Tibial artery (tissue), 4 donors: ENCODE measurements around the gene BCKDHA.

Experiments
- DNase-seq, 2 donors: peaks; one replicate each; pipeline ENCODE4 v3.0.0-alpha.2; 2019
- H3K27ac ChIP-seq, 2 donors: fragments of 200-600 bp; sonication (generic) in 1 of 2; 1 replicate in 1 of 2; 2 replicates in 1 of 2; pipeline ENCODE4 v1.5.1; 2018 to 2019; ENCODE audit warnings: mild to moderate bottlenecking in 1 of 2
- H3K27me3 ChIP-seq, 2 donors: fragments of 200-600 bp; sonication (generic) in 1 of 2; one replicate each; pipeline versions ENCODE4 v1.5.1 to v1.6.0; 2016 to 2019
- H3K36me3 ChIP-seq, 3 donors: fragments of 200-600 bp; sonication (generic) in 2 of 3; one replicate each; pipeline ENCODE4 v1.5.1; 2016 to 2019; ENCODE audit warnings: mild to moderate bottlenecking in 2 of 3
- H3K4me1 ChIP-seq, 4 donors: fragments of 200-600 bp; sonication (generic) in 2 of 4; 1 replicate in 3 of 4; 2 replicates in 1 of 4; pipeline ENCODE4 v1.5.1; 2016 to 2019
- H3K4me3 ChIP-seq, 2 donors: fragments of 200-600 bp; sonication (generic) in 1 of 2; 1 replicate in 1 of 2; 2 replicates in 1 of 2; pipeline ENCODE4 v1.5.1; 2018 to 2019; ENCODE audit warnings: mild to moderate bottlenecking in 2 of 2
- H3K9me3 ChIP-seq, 3 donors: fragments of 200-600 bp; sonication (generic) in 1 of 3; one replicate each; pipeline ENCODE4 v1.5.1; 2016 to 2019
- CTCF ChIP-seq, 2 experiments: fragments of 200-600 bp in 1 of 2; fragments of 450-650 bp in 1 of 2; IDR thresholded peaks; one replicate each; pipeline ENCODE4 v1.5.1; 2017 to 2019; ENCODE audit warnings: antibody characterized with exemption in 2 of 2, mild to moderate bottlenecking in 1 of 2, moderate library complexity in 1 of 2
- intact Hi-C: fragments of 100-400 bp; cut with DNase I; formaldehyde crosslinking; loops from one replicate; pipeline ENCODE4 v1.15.0; 2023; ENCODE audit warnings: low total_unique reads

Gene BCKDHA

GRCh38 chr19:41435936-41436673 lies 38.5 kb downstream of the BCKDHA start:
- Histone ChIP-seq H3K36me3 (peaks cover 14 to 54% (median 27%) of the 10 kb centered on the region in 3 donors), H3K4me3 (no peak overlapping the region), H3K9me3 (no peaks in the 10 kb centered on the region), H3K27ac (no peak overlapping the region), H3K27me3 (no peaks in the 10 kb centered on the region), H3K4me1 (peaks cover 0 to 9% (median 6%) of the 10 kb centered on the region in 4 donors)
- TF ChIP-seq CTCF (IDR thresholded peaks at IDR 0.05) = no peak
- intact Hi-C loops = no loop called here
- no peak for DNase-seq

- Histone ChIP-seq H3K27ac (no peak overlapping the region), H3K36me3 (peaks cover 13 to 49% (median 24%) of the 10 kb centered on the region in 3 donors), H3K4me3 (no peak overlapping the region), H3K4me1 (peaks cover 0 to 9% (median 6%) of the 10 kb centered on the region in 4 donors), H3K9me3 (no peaks in the 10 kb centered on the region), H3K27me3 (peaks cover 0 to 5% of the 10 kb centered on the region in 2 donors)
- intact Hi-C loops = no loop called here
- TF ChIP-seq CTCF (IDR thresholded peaks at IDR 0.05) = no peak
- no peak for DNase-seq
Measured at GRCh38 chr19:41436674-41436951, 39.0 kb downstream of the BCKDHA start.

GRCh38 chr19:41437944-41438574 lies 40.4 kb downstream of the BCKDHA start:
- peaks cover 0 to 19% of the 10 kb centered on the region in 2 donors for H3K27me3 ChIP-seq
- H3K36me3 ChIP-seq = peaks cover 4 to 34% (median 9%) of the 10 kb centered on the region in 3 donors
- no peak for TF ChIP-seq CTCF (IDR thresholded peaks at IDR 0.05)
- no peak overlapping the region for H3K27ac ChIP-seq
- H3K4me3 ChIP-seq = no peak overlapping the region
- H3K9me3 ChIP-seq = no peaks in the 10 kb centered on the region
- intact Hi-C loops = no loop called here
- no peak for DNase-seq
- H3K4me1 ChIP-seq = peaks cover 0 to 9% (median 6%) of the 10 kb centered on the region in 4 donors

GRCh38 chr19:41439441-41440222 lies 42.0 kb downstream of the BCKDHA start, which contains the start of gene DMAC2:
TSS of gene DMAC2 (minus strand) at chr19:41439912. CDS start at chr19:41439899, 13 bp downstream.
- peaks cover 0 to 23% of the 10 kb centered on the region in 2 donors for H3K27me3 ChIP-seq
- intact Hi-C loops = no loop called here
- peak within 1 kb of the TSS; percentile 79 to 88 for H3K27ac ChIP-seq
- peak; percentile 98 to 99 for DNase-seq
- peak within 1 kb of the TSS; percentile 65 to 66 for H3K4me3 ChIP-seq
- peaks cover 0 to 30% (median 0%) of the 10 kb centered on the region in 3 donors for H3K36me3 ChIP-seq
- H3K4me1 ChIP-seq = peaks cover 0 to 9% (median 6%) of the 10 kb centered on the region in 4 donors
- peak; percentile 33 to 35 for TF ChIP-seq CTCF (IDR thresholded peaks at IDR 0.05)
- no peaks in the 10 kb centered on the region for H3K9me3 ChIP-seq

GRCh38 chr19:41441321-41441945 lies 43.8 kb downstream of the BCKDHA start:
- intact Hi-C loops = no loop called here
- peaks cover 0 to 12% (median 0%) of the 10 kb centered on the region in 3 donors for H3K36me3 ChIP-seq

More at GRCh38 chr19:41441321-41441945, 43.8 kb downstream of the BCKDHA start:
- Histone ChIP-seq H3K4me3 (no peak overlapping the region), H3K4me1 (peaks cover 0 to 9% (median 6%) of the 10 kb centered on the region in 4 donors), H3K27ac (no peak overlapping the region), H3K27me3 (peaks cover 0 to 29% of the 10 kb centered on the region in 2 donors), H3K9me3 (no peaks in the 10 kb centered on the region)
- no peak for TF ChIP-seq CTCF (IDR thresholded peaks at IDR 0.05)
- no peak for DNase-seq
